Lower lobe of right lung (tissue), 2 donors: ENCODE data around the gene FAM171A1. TPM values are rescaled to one million over a fixed set of nuclear protein-coding genes. Genes with fewer than 3 reads are reported as not detected.

ENCODE experiments used
- ATAC-seq, 2 donors: fragments of 200-7000 bp; cut with Tn5 transposase; one replicate each; pipeline ENCODE4 v1.9.1; 2020 to 2022; ENCODE audit warnings: mild to moderate bottlenecking in 2 of 2, moderate library complexity in 2 of 2
- DNase-seq: peaks from one replicate; pipeline ENCODE4 v3.0.0-alpha.2; 2020
- H3K27ac ChIP-seq: fragments of 200-600 bp; one replicate; pipeline ENCODE4 v1.8.0; 2022
- H3K27me3 ChIP-seq: fragments of 200-600 bp; one replicate; pipeline ENCODE4 v1.8.0; 2022; ENCODE audit warnings: low read depth
- H3K36me3 ChIP-seq: fragments of 200-600 bp; one replicate; pipeline ENCODE4 v1.8.0; 2022; ENCODE audit warnings: mild to moderate bottlenecking
- H3K4me1 ChIP-seq: fragments of 200-600 bp; one replicate; pipeline ENCODE4 v1.8.0; 2022
- H3K4me3 ChIP-seq: fragments of 200-600 bp; one replicate; pipeline ENCODE4 v1.8.0; 2022; ENCODE audit warnings: mild to moderate bottlenecking
- H3K9me3 ChIP-seq: fragments of 200-600 bp; one replicate; pipeline ENCODE4 v1.8.0; 2022
- CTCF ChIP-seq: fragments of 200-600 bp; IDR thresholded peaks from one replicate; pipeline ENCODE4 v1.8.0; 2022; ENCODE audit warnings: antibody characterized with exemption, mild to moderate bottlenecking
- intact Hi-C: fragments of 100-400 bp; cut with DNase I; formaldehyde crosslinking; loops from one replicate; pipeline ENCODE4 v1.11.0; 2022
- total RNA-seq: library from RNA; stranded (reverse); fragmentation: NEBNext Ultra II Directional; extraction: Animal tissue kit (Norgen Biotek cat#: 25700); gene quantifications from one replicate; pipeline ENCODE4 v1.2.1, GENCODE V29; 2021
- donor health status: DM: no; HTN: yes; CAD: no; lungs with severe emphysema.

Gene FAM171A1
- total RNA-seq, 1 donor from 2014 or later: 14.0 TPM

- Histone ChIP-seq H3K27ac (no peak overlapping the region), H3K36me3 (no peaks in the 10 kb centered on the region), H3K27me3 (no peaks in the 10 kb centered on the region), H3K9me3 (no peaks in the 10 kb centered on the region), H3K4me1 (no peaks in the 10 kb centered on the region), H3K4me3 (no peak overlapping the region)
- intact Hi-C loops: no loop called here
- DNase-seq (no peak), ATAC-seq (no peak)
- TF ChIP-seq CTCF: no peak
Measured at GRCh38 chr10:15296701-15297100, 74.4 kb downstream of the FAM171A1 start.

GRCh38 chr10:15295537-15296325 is 75.4 kb downstream of the FAM171A1 start:
- no peaks in the 10 kb centered on the region for H3K27me3 ChIP-seq
- no peaks in the 10 kb centered on the region for H3K9me3 ChIP-seq
- ATAC-seq (no peak), DNase-seq (no peak)
- TF ChIP-seq CTCF: no peak
- intact Hi-C loops: no loop called here
- no peaks in the 10 kb centered on the region for H3K36me3 ChIP-seq
- H3K27ac ChIP-seq: no peak overlapping the region
- H3K4me1 ChIP-seq: no peaks in the 10 kb centered on the region
- H3K4me3 ChIP-seq: no peak overlapping the region

GRCh38 chr10:15293862-15294842 is 76.9 kb downstream of the FAM171A1 start:
- no peak for TF ChIP-seq CTCF
- DNase-seq (no peak), ATAC-seq (no peak)
- H3K9me3 ChIP-seq: no peaks in the 10 kb centered on the region
- intact Hi-C loops: no loop called here
- H3K27me3 ChIP-seq: no peaks in the 10 kb centered on the region
- no peaks in the 10 kb centered on the region for H3K4me1 ChIP-seq
- no peak overlapping the region for H3K4me3 ChIP-seq
- no peak overlapping the region for H3K27ac ChIP-seq
- no peaks in the 10 kb centered on the region for H3K36me3 ChIP-seq

- H3K9me3 ChIP-seq: no peaks in the 10 kb centered on the region
- ATAC-seq (no peak), DNase-seq (no peak)
- no peak for TF ChIP-seq CTCF
- intact Hi-C loops: no loop called here
- no peak overlapping the region for H3K27ac ChIP-seq
- H3K36me3 ChIP-seq: no peaks in the 10 kb centered on the region
- H3K4me3 ChIP-seq: no peak overlapping the region
- no peaks in the 10 kb centered on the region for H3K4me1 ChIP-seq
- no peaks in the 10 kb centered on the region for H3K27me3 ChIP-seq
Measured at GRCh38 chr10:15290671-15291070, 80.4 kb downstream of the FAM171A1 start.

GRCh38 chr10:15290150-15290549 is 80.9 kb downstream of the FAM171A1 start:
- ATAC-seq (no peak), DNase-seq (no peak)
- Histone ChIP-seq H3K4me3 (no peak overlapping the region), H3K27me3 (no peaks in the 10 kb centered on the region), H3K36me3 (no peaks in the 10 kb centered on the region), H3K4me1 (no peaks in the 10 kb centered on the region), H3K27ac (no peak overlapping the region), H3K9me3 (no peaks in the 10 kb centered on the region)
- no peak for TF ChIP-seq CTCF
- intact Hi-C loops: no loop called here
